CD4-positive, alpha-beta T cell treated with Interleukin-15 for 1 hour (primary cell): ENCODE data around the gene FCHO2.

Experiments
- DNase-seq: peaks from one replicate; pipeline ENCODE4 v3.0.0-alpha.2; 2020

The FCHO2 gene

GRCh38 chr5:73037545-73037944, 81.7 kb downstream of the FCHO2 start:
- DNase-seq = no peak

GRCh38 chr5:73039082-73039481, 83.2 kb downstream of the FCHO2 start:
- no peak for DNase-seq

- DNase-seq = no peak
Observed at GRCh38 chr5:73042993-73043392, 87.2 kb downstream of the FCHO2 start.

GRCh38 chr5:73044546-73044945, 88.7 kb downstream of the FCHO2 start:
- DNase-seq = no peak

- no peak for DNase-seq
Observed at GRCh38 chr5:73045623-73046022, 89.8 kb downstream of the FCHO2 start.

GRCh38 chr5:73061593-73061992, 105.8 kb downstream of the FCHO2 start:
- DNase-seq = no peak

GRCh38 chr5:73066466-73066865, 110.6 kb downstream of the FCHO2 start:
- DNase-seq = no peak

- no peak for DNase-seq
Observed at GRCh38 chr5:73067213-73067612, 111.4 kb downstream of the FCHO2 start.

- no peak for DNase-seq
Observed at GRCh38 chr5:73081093-73081492, 125.3 kb downstream of the FCHO2 start.

- DNase-seq = no peak
Observed at GRCh38 chr5:73088026-73088425, 132.2 kb downstream of the FCHO2 start.

GRCh38 chr5:73093943-73094342, 138.1 kb downstream of the FCHO2 start:
- DNase-seq = no peak

- no peak for DNase-seq
Observed at GRCh38 chr5:73094415-73094814, 138.6 kb downstream of the FCHO2 start.

- DNase-seq = no peak
Observed at GRCh38 chr5:73095564-73096238, 139.9 kb downstream of the FCHO2 start.

- DNase-seq = no peak
Observed at GRCh38 chr5:73096239-73096575, 140.4 kb downstream of the FCHO2 start.

- no peak for DNase-seq
Observed at GRCh38 chr5:73097740-73098139, 141.9 kb downstream of the FCHO2 start.

GRCh38 chr5:73100109-73100508, 144.3 kb downstream of the FCHO2 start:
- no peak for DNase-seq

GRCh38 chr5:73103870-73104299, 148.0 kb downstream of the FCHO2 start:
- no peak for DNase-seq

GRCh38 chr5:73104326-73104725, 148.5 kb downstream of the FCHO2 start:
- DNase-seq = no peak

- no peak for DNase-seq
Observed at GRCh38 chr5:73106335-73106734, 150.5 kb downstream of the FCHO2 start.

GRCh38 chr5:73110190-73110589, 154.3 kb downstream of the FCHO2 start:
- no peak for DNase-seq

GRCh38 chr5:73111536-73111935, 155.7 kb downstream of the FCHO2 start:
- no peak for DNase-seq

GRCh38 chr5:73112359-73112758, 156.5 kb downstream of the FCHO2 start:
- no peak for DNase-seq

GRCh38 chr5:73114044-73114688, 158.3 kb downstream of the FCHO2 start:
- no peak for DNase-seq

- no peak for DNase-seq
Observed at GRCh38 chr5:73115399-73116051, 159.7 kb downstream of the FCHO2 start.
